ENCODE results near the gene INPP4B. TPM values are rescaled to one million over a fixed set of nuclear protein-coding genes. Genes with fewer than 3 reads are reported as not detected.

The INPP4B gene
- polyA plus RNA-seq, 1 experiment, result 5.1 TPM

DNA sequence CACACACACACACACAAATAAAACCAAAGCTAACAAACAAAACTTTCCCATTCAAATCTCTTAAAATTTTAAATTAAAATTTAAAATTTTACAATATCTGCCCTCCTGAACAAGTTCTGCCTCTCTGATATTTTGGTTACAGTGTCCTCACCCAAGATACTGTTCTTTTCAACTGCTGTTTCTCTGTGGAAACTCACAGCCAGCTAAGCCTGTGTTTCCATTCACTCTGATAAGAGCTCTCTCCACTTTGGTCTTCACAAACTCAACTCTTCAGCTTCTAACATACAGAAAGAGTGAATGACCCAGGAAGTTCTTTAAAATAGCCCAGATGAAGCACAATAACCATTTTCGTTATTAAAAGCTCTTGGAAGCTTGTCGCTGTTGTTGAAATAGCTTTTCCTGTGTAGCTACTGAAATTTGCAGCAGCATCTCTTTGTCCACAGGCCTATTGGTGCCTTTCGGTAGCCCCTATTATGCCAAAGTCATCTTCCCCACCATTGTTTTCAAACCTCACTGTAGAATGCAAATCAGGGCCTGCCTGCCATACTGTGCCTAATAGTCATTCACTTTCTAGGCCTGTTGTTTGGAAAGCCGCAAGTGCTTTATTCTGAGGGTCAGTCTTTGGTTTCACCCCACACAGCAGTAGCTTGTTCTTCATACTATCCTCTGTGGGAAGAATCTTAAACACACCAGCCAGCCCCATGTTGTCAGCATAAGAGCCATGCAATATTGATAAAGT lies 19.4 kb downstream of the INPP4B start:
- Histone ChIP-seq H3K4me3 (ENCODE audit: low read depth, low read length) (no peak overlapping the region), H3K9me3 (ENCODE audit: control insufficient read depth, insufficient read depth, low read length) (no peaks in the 10 kb centered on the region), H3K27ac (ENCODE audit: low read depth, low read length) (no peak overlapping the region), H3K27me3 (ENCODE audit: control insufficient read depth, insufficient read depth, low read length) (no peaks in the 10 kb centered on the region)
- ChIA-PET CTCF (interaction anchor here (1.0 kb wide), 1 partner anchor 1694 kb away, joined by 3 read pairs; the partner anchor contains the start of gene RNF150), POLR2A (no interaction called here)
- DNase-seq (ENCODE audit: low read depth, low spot score), result no peak
- TF ChIP-seq, protein P1, sequence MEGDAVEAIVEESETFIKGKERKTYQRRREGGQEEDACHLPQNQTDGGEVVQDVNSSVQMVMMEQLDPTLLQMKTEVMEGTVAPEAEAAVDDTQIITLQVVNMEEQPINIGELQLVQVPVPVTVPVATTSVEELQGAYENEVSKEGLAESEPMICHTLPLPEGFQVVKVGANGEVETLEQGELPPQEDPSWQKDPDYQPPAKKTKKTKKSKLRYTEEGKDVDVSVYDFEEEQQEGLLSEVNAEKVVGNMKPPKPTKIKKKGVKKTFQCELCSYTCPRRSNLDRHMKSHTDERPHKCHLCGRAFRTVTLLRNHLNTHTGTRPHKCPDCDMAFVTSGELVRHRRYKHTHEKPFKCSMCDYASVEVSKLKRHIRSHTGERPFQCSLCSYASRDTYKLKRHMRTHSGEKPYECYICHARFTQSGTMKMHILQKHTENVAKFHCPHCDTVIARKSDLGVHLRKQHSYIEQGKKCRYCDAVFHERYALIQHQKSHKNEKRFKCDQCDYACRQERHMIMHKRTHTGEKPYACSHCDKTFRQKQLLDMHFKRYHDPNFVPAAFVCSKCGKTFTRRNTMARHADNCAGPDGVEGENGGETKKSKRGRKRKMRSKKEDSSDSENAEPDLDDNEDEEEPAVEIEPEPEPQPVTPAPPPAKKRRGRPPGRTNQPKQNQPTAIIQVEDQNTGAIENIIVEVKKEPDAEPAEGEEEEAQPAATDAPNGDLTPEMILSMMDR (IDR thresholded peaks at IDR 0.05; ENCODE audit: low read depth, low read length), result no peak

DNA sequence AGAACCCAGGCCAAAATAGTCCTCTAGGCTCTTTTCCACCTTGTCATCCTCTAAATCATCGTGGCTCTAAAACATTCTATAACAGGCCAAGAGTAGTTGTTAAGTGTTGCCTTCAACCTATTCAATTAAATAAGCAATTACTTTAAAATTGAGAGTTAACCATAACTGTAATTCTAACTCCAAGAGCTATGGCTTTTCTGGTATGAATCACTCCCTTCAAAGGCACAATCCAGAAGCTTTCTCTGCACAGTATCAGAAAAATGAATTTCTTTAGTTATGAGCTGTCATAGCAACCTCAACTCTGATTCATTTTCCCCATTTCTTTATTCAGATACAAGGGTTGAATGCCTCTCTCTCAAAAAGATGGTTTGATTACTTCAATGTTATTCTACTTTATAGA lies 21.7 kb downstream of the INPP4B start:
- DNase-seq (ENCODE audit: low read depth, low spot score), result no peak
- Histone ChIP-seq H3K27me3 (ENCODE audit: control insufficient read depth, insufficient read depth, low read length) (no peaks in the 10 kb centered on the region), H3K27ac (ENCODE audit: low read depth, low read length) (no peak overlapping the region), H3K9me3 (ENCODE audit: control insufficient read depth, insufficient read depth, low read length) (no peaks in the 10 kb centered on the region), H3K4me3 (ENCODE audit: low read depth, low read length) (no peak overlapping the region)
- ChIA-PET CTCF (no interaction called here), POLR2A (no interaction called here)
- TF ChIP-seq, protein P1 (IDR thresholded peaks at IDR 0.05; ENCODE audit: low read depth, low read length), result no peak

DNA sequence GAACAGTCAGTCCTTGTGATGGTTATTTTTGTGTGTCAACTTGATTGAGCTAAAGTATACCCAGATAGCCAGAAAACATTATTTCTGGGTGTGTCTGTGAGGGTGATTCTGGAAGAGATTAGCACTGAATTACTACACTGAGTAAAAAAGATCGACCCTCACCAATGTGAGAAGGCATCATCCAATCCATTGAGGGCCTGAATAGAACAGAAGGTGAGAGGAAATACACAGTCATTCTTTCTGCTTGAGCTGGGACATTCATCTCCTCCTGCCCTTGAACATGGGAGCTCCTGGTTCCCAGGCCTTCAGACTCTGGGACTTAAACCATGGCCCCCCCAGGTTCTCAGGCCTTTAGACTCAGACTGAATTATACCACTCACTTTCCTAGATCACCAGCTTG lies 22.3 kb downstream of the INPP4B start:
- H3K9me3 ChIP-seq (ENCODE audit: control insufficient read depth, insufficient read depth, low read length), result no peaks in the 10 kb centered on the region

DNA sequence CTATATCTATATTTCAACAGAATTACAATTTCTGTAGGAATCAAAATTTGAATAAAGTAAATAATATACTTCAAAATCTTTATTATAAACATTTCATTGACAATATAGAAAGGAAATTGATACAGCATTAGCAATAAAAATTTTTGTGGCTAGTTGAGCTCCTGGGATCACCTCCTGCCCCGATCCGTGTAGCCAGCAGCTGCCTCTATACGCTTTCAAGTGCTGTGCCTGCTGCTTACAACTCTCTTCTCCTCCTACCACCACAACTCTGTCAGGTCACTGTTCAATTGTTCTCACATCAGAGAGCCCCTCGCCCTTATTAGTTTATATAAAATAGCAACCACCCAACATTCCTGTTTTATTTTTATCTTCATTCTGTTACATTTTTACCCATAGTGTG lies 27.6 kb downstream of the INPP4B start:
- Histone ChIP-seq H3K9me3 (ENCODE audit: control insufficient read depth, insufficient read depth, low read length) (no peaks in the 10 kb centered on the region), H3K27me3 (ENCODE audit: control insufficient read depth, insufficient read depth, low read length) (no peaks in the 10 kb centered on the region), H3K27ac (ENCODE audit: low read depth, low read length) (no peak overlapping the region), H3K4me3 (ENCODE audit: low read depth, low read length) (no peak overlapping the region)
- TF ChIP-seq, protein P1 (IDR thresholded peaks at IDR 0.05; ENCODE audit: low read depth, low read length), result no peak
- POLR2A ChIA-PET, result no interaction called here
- CTCF ChIA-PET, result interaction anchor here (1.0 kb wide), 1 partner anchor 23 kb away, joined by 4 read pairs; no protein-coding TSS in a partner anchor
- DNase-seq (ENCODE audit: low read depth, low spot score), result no peak

More for the DNA sequence above, 22.3 kb downstream of the INPP4B start:
- no peak for DNase-seq (ENCODE audit: low read depth, low spot score)
- ChIA-PET CTCF (no interaction called here), POLR2A (no interaction called here)
- Histone ChIP-seq H3K27ac (ENCODE audit: low read depth, low read length) (no peak overlapping the region), H3K27me3 (ENCODE audit: control insufficient read depth, insufficient read depth, low read length) (no peaks in the 10 kb centered on the region), H3K4me3 (ENCODE audit: low read depth, low read length) (no peak overlapping the region)
- TF ChIP-seq, protein P1 (IDR thresholded peaks at IDR 0.05; ENCODE audit: low read depth, low read length), result no peak

DNA sequence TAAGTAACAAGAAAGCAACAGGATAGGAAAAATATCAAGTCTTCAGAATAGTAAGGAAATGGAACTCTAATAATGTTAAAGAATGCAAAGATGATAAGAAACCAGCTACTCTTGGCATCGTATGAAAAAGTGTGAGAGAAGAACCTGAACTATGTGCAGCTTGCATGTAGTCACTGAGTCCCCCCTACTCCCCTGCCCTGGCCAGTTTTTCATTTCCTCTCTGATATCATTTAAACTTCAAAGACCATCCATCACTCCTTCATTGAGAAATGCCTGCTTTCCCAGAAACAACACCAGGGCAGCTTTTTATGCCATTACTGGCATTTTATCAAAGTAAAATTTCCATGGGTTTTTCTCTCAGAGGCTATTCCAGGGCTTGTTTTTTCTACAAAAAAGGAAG lies 28.1 kb downstream of the INPP4B start:
- no peaks in the 10 kb centered on the region for H3K27me3 ChIP-seq (ENCODE audit: control insufficient read depth, insufficient read depth, low read length)
- no peak for DNase-seq (ENCODE audit: low read depth, low spot score)
- H3K27ac ChIP-seq (ENCODE audit: low read depth, low read length), result no peak overlapping the region
- TF ChIP-seq, protein P1 (IDR thresholded peaks at IDR 0.05; ENCODE audit: low read depth, low read length), result no peak
- ChIA-PET POLR2A (no interaction called here), CTCF (interaction anchor here (1.0 kb wide), 1 partner anchor 23 kb away, joined by 4 read pairs; no protein-coding TSS in a partner anchor)
- no peaks in the 10 kb centered on the region for H3K9me3 ChIP-seq (ENCODE audit: control insufficient read depth, insufficient read depth, low read length)
- no peak overlapping the region for H3K4me3 ChIP-seq (ENCODE audit: low read depth, low read length)

All from AG04450 (cell line).